Measurements from ENCODE around the gene LRRC74B.

LRRC74B gene

DNA sequence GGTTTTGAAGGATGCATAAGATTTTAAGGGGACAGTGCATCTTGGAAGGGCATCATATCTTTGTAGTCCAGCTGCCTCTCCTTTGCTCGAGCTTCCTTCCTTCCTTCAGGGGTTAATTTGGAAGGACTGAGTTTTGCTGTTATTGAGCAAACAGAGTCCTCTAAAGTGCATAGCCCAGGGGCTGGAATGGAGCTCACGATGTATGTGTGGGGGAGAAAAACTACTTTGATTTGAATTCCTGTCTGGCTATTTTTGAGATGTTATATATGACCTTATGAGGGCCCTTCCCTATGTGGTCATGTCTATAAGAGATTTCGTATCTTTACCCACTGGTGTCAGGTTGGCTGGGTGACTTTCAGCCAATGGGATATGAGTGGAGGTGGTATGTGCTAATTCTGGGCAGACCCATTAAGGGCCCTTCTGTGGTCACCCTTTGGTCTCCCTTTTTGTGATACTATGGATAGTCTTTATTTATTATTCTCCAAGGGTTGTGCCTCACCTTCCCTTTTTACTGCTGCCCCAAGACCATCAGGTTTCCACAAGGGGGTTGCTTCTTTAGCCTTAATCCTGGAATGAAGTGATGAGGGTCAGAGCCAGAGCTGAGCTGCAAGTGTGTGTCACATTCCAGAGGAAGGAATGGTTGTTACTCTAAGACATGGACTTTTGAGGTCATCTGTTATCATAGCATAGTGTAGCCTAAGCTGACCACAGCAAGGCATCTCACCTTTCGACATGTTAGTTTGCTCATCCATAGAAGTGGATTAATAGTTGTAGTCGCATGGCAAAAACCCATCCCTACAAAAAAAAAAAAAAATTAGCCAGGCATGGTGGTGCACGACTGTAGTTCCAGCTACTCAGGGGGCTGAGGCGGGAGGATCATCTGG, 54.6 kb downstream of the LRRC74B start:
- DNase-seq, result no peak

DNA sequence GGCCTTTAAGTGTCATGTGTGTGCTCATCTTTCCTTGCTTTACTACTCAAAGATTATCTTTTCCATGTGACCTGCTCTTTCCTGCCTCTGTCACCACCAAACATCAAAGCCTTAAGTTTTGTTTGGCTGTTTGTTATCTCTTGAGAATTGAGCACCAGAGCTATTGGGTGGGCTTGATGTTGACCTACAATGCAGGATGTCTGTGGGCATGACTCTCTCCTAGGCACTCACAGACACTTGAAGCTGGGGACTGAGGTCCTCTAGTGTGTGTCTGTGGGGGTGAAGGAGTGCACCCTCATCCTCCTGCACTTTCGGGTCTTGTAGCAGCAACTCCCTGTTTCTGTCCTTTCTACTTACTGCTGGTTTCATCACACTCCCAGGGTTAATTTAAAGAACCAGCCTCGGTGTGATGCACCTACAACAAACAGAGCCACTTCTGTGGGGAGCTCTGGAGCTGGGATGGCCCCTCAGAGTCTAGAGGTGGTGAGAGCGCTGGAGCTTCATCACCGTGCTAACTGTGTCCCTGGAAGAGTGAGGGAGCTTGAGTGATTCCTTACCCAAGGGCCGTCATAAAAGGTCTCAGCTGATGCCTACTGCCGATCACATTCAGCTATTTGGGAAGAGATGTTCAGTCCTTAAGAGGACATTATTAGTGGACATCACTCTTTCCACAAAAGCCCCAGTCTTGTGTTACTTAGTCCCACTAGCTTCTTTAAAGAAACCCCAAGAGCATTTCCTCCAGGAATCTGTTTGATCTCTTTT, 56.3 kb downstream of the LRRC74B start:
- no peak for DNase-seq

- DNase-seq, result peak in 46 of 56 donors; percentile 3 to 81 (median 38)
These were observed 57.0 kb downstream of the LRRC74B start for GRCh38 chr22:21102659-21103267.

DNA sequence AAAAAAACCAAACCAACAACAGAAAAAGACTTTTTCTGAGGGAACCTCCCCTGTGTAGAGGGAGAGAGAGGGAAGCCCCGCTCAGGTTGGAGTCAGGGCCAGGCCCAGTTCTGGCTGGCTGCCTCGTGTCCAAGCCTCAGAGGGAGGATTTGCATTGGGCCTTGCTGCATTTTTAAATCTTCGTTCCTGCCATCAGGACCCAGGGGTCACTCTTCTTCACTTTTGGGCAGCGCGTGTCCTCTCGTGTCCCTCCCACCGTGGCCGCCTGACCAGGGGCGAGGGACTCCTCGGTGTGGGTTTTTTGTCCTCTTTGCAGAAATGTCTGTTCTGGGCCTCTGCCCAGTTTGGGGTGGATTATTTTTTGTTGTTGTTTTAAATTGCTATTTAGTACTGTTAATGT, 57.9 kb downstream of the LRRC74B start:
- DNase-seq, result no peak

DNA sequence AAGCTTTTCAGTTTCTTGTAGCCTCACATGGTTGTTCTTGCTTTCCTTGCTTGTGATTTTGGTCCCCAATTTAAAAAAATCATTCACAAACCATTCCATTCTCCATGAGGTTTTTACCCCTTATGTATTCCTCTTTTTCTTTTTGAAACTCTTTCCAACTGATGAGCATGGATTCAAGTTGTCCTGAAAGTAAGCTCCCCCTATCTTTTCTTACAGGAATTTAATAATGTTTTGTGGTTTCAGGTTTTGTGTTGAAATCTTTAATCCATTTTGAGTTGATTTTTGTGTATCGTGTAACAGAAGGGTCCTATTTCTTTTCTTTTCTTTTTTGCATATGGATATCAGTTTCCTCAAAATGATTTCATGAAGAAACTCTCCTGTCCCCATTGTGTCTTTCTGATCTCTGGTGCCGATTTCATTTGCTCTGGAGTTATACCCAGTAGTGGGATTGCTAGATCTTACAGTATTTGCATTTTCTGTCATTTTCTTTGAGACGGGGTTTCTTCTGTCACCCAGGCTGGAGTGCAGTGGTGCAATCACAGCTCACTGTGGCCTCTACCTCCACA, 58.5 kb downstream of the LRRC74B start:
- no peak for DNase-seq

- no peak for DNase-seq
These were observed 59.5 kb downstream of the LRRC74B start for GRCh38 chr22:21105294-21105693.

GRCh38 chr22:21106000-21106399, 60.3 kb downstream of the LRRC74B start:
- no peak for DNase-seq

GRCh38 chr22:21108379-21109115, 62.8 kb downstream of the LRRC74B start:
- DNase-seq, result no peak
